HG03378 (cell line): ENCODE measurements around the gene TRHDE.
"Not testable (repeated sequence)": the region's sequence is repeated elsewhere in the genome, so short reads cannot be mapped to it uniquely, and the experiment has no call there.

Experiments used
- ATAC-seq: cut with Tn5 transposase; IDR thresholded peaks from one replicate; pipeline ENCODE4 v1.9.1; 2021; ENCODE audit warnings: mild to moderate bottlenecking, moderate library complexity; ENCODE audit not compliant: unreplicated experiment

The TRHDE gene

DNA sequence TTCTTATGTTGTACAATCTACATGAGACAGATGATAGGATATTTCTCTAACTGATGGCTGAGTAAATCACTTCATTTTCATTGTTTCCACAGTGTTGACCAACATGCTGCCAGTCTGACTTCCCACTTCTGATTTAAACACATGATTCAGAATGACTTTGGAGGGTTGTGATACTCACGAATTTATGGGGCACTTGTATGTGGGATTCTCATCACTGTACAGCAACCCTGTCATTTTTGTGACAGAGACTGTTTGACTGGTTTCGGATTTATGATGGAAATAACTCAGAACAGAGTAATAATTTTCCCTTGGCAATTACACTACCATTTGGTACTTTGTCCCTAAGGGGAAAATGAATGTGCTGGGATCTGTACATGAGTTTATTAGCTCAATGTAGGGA, 333.8 kb downstream of the TRHDE start:
- no peak for ATAC-seq

- no peak for ATAC-seq
These were observed 338.2 kb downstream of the TRHDE start for GRCh38 chr12:72610342-72610741.

- no peak for ATAC-seq
These were observed 338.7 kb downstream of the TRHDE start for GRCh38 chr12:72610854-72611358.

- no peak for ATAC-seq
These were observed 340.0 kb downstream of the TRHDE start for GRCh38 chr12:72612171-72612570.

- ATAC-seq = no peak
These were observed 346.6 kb downstream of the TRHDE start for GRCh38 chr12:72618764-72619163.

DNA sequence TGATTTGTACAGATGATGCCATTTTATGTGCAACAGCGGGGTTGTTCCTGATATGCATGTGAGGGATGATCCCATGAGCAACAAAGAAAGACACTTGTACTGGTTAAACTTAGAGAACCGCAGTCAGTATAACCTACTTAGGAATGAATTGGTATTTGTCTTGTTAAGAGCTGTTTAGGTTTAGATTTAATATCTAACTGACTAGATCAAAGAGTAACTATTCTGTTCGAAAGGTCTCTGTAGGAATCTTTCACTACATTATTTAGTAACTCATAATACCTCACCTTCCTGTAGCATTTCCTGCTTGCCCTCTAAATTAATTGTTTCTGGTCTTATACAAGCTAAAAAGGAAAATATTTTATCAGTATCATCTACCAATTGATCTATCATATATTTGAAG, 350.4 kb downstream of the TRHDE start:
- peak; percentile 87 for ATAC-seq

DNA sequence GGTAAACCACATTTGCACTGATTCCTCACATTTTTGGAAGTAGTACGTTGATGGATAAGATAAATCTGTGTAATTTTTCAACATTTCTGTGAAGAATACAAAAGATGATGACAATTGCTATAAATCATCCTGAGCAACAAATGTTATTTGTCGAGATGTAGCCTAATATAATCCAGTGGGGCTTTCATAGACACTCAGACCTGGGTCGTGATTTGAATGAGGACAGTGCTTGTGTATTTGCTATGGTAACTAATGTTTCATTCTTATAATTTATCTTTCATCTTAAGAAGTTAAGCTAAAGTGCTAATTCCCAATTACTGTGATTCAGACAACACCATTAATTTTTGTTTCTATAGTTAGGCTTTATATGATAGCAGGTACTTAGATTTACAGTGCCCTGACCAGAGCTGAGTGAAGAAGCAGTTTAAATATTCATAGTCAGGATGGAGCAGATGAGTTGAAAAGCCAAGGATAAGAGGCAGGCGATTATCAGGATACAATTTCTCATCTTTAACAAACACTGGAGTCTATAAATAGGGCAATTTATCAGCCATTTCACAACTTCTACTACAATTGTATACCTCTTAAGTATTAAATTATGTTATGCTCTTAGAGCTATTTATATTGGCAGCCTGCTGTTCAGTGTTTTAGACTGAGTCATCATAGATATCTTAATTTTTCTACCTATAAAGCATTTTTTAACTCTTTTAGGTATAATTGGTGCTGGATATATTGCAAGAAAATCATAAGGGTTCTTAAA, 359.9 kb downstream of the TRHDE start:
- no peak for ATAC-seq

DNA sequence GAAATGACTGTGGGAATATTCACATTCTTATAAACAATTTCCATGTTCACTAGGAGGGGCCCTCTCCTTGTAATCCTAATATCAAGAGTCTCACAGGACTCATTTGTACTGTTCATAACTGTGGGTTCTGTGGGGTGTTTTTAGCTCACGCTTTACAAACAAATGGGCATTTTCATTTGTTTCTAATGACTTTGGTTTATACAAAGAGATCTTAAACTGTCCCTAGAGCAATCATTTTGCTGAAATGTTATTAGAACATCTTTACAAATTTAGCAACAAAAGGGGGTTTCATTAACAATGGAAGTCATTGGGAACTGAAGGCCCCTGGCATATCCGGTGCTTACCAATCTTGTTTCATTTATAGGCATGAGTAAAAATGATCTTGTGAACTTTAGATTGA, 370.5 kb downstream of the TRHDE start:
- ATAC-seq = no peak

GRCh38 chr12:72647139-72647538, 375.0 kb downstream of the TRHDE start:
- ATAC-seq = peak; percentile 82

GRCh38 chr12:72658615-72659014, 386.4 kb downstream of the TRHDE start:
- no peak for ATAC-seq

DNA sequence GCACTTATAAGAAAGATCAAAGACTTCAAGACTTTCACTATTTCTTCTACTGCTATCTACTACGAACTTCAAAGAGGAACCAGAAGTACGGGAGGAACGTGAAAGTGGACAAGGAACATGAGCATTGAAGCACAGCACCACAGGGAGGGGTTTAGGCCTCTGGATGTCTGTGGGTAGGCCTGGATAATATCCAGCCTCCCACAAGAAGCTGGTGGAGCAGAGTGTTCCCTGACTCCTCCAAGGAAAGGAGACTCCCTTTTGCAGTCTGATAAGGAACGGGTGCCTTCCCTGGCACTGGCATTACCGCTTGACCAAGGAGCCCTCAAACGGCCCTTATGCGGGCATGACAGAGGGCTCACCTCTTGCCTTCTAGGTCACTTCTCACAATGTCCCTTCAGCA, 388.0 kb downstream of the TRHDE start:
- ATAC-seq = not testable (repeated sequence)

DNA sequence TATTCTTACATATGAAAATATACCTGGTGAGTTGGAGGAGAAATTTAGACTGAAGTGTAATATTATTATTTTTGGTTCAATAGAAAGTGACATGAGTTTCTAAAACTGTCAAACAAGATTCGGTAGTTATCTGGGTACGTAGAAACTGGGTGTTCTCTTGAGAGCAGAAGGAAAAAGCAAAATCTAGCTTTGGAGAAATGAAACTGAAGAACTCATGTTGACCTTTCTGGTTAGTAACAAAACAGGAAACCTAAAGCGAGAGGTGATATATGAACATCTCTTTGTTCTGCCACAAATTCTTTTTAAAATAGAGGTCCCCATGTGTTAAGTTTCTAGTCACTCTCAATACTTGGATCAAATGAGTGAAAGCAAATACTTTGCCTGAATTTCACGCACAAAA, 401.7 kb downstream of the TRHDE start:
- peak; percentile 90 for ATAC-seq

DNA sequence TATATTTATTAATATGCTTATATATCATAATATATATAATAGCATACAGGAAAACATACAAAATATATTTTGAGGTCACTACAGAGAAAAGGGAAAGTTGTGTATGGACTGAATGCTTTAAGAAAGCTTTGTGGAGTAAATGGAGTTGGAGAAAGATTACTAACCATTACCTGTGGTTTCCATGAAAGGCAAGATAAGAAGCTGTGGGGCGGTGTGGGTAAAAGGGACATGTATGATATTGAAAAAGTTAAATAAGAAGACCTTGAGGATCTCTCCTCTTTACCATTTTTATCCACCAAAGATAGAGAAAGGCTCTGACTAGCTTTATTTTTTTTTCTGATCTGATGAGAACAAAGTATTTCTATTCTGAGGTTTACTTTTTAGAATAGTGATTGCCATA, 404.4 kb downstream of the TRHDE start:
- ATAC-seq = no peak

DNA sequence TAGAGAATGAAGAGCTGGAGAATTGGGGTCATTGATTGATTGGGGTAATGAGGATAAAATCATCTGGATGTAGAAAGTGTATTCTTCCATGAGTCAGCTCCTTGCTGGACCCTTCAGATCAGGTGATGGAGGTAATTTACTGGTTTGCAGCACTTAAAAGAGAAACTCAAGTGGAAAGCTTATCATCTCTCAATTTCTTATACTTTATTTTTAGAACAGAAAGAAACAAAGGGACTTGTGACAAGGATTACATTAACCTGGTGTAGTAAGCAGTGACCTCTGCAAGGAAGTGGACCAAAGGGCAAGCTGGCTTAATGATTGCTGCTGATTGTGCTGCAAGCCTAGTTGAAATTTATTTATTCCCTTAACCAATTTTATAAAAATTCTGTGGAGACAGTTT, 405.0 kb downstream of the TRHDE start:
- ATAC-seq = no peak

DNA sequence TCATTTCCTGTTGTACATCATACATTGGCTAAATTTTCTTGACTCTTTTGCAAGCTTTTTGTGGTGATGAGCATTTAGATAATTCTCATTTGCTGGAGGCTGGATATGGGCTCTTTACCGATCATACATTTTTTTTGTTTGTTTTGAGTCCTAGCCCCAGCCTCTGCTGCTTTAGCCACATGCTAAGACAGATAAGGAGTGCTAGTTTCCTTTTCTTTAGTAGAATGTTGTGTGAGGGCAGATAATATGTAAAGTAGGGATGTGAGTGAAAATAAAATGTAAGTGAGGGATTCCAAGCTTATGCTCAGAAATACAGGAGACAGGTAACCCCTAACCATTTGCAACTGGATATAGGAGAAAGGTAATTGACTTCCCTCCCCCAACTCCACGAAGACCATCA, 405.7 kb downstream of the TRHDE start:
- no peak for ATAC-seq

- no peak for ATAC-seq
These were observed 407.1 kb downstream of the TRHDE start for GRCh38 chr12:72679147-72679757.

DNA sequence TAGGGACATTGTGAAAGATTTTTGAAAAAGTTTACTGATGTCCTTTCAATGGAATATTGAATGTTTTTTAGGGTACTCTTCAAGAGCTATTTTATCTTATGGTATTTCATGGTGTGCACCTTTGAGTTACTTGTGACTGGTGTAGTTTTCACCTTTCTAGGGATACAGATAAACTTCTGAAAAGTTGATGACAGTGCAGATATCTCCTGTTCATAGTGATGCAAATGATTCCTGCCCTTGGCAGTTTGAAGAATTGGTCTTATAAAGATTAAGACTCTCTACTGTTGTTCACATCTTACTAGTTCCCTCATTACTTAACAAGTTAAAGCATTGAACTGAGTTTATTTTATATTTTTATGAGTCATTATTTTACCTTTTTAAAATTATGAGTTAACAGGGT, 408.9 kb downstream of the TRHDE start:
- ATAC-seq = no peak

DNA sequence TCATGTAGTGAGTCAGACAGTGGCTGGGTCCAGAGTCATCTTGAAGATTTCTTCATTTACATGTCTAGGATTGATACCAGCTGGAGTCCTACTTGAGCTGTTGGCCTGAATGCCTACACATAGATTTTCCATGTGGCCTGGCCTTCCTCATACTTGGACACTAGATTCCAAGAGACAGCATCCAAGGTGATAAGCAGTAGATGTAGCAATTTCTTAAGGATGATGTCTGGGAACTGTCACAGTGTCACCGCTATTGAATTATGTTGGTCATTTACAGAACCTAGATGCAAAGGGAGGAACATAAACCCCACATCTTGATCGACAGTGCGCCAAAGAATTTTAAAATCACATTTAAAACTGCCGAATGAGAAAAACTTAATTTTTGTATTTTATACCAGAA, 412.3 kb downstream of the TRHDE start:
- ATAC-seq = no peak

GRCh38 chr12:72692338-72692737, 420.2 kb downstream of the TRHDE start:
- no peak for ATAC-seq

DNA sequence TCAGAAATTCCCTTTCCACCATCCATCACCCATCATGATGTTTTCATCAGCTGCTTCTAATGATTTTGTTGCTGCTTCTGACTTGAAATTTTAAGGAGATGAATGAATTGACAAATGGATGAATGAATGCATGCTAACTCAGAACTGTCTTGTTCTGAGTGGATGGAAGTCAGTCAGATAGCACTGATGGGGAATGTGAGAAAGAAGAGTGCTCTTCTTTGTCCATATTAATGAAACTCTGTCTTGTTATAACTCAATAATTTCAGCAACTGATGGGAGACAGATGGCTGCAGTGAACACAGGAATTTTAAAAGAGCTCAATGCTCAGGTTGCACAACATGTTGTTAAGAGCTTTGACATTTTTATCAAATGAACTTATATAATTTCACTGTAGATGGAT, 422.0 kb downstream of the TRHDE start:
- ATAC-seq = no peak

GRCh38 chr12:72699362-72699761, 427.2 kb downstream of the TRHDE start:
- ATAC-seq = no peak

GRCh38 chr12:72712025-72712424, 439.9 kb downstream of the TRHDE start:
- not testable (repeated sequence) for ATAC-seq

DNA sequence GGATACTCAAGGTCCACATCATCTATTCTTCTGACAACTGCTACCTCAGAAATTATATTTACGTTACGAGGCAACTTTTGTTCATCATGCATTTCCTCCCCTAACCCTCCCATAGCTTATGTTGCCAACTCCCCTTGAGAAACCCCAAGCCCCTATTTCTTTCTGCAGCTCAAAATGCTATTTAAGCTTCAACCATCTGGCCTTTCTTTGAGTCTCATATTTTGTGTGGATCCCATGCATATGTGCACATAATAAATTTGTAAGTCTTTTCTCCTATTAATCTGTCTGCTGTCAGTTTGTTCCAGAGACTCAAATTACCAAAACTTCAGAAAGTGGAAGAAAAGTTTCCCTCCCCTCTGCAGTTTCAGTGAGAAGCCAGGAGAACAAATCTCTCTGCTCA, 444.1 kb downstream of the TRHDE start:
- ATAC-seq = no peak
